Activated T-helper 1 cell treated with anti-CD3 and anti-CD28 coated beads, Interleukin-2, amount 50 U/mL, for 16 hours (primary cell): ENCODE results near the gene BEX2.
"Not testable (repeated sequence)": the region's sequence is repeated elsewhere in the genome, so short reads cannot be mapped to it uniquely, and the experiment has no call there.

Source experiments
- DNase-seq, 2 donors: peaks; one replicate each; pipeline ENCODE4 v3.0.0-alpha.2; 2020; ENCODE audit warnings: low read depth in 1 of 2, low spot score in 1 of 2

Gene BEX2

GRCh38 chrX:103310555-103311398, at the start of gene BEX2:
Gene BEX2, minus strand, starts transcription at chrX:103310990. Its CDS starts 1,014 bp downstream, at chrX:103309976.
- DNase-seq = peak; percentile 64 to 69

GRCh38 chrX:103360092-103360491, 49.3 kb upstream of the BEX2 start:
- no peak for DNase-seq

DNA sequence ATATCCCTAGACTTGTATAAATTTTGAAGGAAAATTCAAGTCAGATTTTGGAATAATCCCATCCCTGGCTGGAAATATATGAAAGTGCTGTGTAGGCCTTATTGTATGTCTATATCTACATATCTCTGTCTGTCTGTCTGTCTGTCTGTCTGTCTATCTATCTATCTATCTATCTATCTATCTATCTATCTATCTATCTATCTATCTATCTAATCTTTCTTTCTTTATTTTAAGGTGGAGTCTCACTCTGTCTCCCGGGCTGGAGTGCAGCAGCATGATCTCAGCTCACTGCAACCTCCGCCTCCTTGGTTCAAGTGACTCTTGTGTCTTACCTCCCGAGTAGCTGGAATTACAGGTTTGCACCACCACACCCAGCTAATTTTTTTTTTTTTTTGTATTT, 48.8 kb upstream of the BEX2 start:
- DNase-seq = not testable (repeated sequence)

DNA sequence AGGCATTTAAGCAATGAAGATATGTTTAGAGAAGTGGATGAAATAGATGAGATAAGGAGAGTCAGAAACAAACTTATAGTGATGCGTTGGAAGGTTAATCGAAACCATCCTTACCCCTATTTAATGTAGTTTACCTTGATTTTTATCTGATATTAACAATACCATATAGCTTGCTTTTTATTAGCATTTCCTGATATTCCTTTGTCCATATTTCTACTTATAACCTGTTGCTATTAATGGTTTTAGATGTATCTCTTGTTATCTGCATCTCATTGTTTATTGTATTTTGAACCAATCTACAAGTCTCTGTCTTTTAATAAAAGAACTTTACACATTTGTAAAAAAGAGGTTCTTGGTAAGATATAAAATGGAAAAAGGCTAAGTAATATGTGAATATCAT, 47.1 kb upstream of the BEX2 start:
- DNase-seq = no peak

- no peak for DNase-seq
Measured at GRCh38 chrX:103356858-103357257, 46.1 kb upstream of the BEX2 start.

- no peak for DNase-seq
Measured at GRCh38 chrX:103356130-103356798, 45.5 kb upstream of the BEX2 start, which contains the start of gene TCEAL9. Gene TCEAL9, plus strand, starts transcription at chrX:103356506. Its CDS starts 1,179 bp downstream, at chrX:103357685.

GRCh38 chrX:103347682-103348397, 37.0 kb upstream of the BEX2 start:
- DNase-seq = no peak

DNA sequence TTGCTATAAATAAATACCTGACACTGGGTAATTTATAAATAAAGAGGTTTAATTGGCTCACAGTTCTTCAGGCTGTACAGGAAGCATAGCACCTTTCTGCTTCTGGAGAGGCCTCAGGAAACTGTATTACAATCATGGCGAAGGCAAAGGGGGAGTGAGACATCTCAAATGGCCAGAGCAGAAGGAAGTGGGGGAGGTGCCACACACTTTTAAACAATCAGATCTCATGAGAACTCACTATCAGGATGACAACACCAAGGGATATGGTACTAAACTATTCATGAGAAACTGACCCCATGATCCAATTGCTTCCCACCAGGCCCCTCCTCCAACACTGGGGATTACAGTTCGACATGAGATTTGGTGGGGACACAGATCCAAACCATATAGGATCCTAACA, 33.8 kb upstream of the BEX2 start:
- DNase-seq = no peak

DNA sequence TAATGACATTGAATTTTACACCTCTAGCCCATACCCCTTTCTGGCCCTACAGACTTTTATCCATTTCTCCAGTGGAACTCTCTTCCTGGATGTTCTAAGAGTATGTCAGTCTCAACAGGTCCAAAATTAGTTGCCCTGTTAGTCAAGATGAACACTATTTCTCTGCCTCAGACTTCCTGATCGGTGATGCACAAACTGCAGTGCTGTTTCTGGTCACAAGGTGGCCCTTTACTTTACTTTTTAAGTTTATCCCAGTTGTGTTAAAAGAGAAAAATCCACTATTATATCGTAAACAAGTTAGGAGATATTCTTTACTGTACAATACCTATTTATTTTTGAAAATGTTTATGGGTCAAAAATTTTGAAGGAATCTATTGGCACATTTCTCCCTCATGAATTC, 32.3 kb upstream of the BEX2 start:
- no peak for DNase-seq

GRCh38 chrX:103338663-103339062, 27.9 kb upstream of the BEX2 start:
- no peak for DNase-seq

DNA sequence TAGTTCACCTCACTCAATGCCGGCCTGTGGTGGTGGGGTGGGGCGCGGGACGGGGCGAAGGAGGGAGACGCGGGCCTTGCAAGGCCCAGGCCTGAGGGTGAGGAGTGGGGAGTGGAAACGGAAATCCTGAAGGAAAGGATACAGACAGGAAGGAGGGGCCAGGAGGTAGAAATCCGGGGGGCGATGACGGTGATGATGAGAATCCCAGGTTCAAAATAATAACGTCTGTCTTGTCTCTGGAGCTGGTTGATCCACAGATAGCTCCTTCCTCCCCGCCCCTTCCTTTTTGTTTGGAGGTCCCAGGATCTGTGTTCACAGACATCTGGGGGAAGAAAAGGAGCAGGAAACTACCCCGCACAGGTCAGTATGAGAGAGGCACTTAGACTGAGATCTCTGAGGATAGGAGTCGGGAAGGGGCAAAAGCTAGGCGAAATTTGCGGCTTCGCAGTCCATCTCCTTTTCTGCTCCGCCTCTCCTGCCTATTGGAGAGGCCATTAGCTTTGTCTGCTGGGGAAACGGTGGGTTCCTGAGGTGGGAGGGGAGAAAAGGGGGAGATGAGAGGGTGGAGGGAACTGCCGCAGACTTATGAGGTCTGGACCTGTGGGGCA, 20.0 kb upstream of the BEX2 start:
- no peak for DNase-seq

DNA sequence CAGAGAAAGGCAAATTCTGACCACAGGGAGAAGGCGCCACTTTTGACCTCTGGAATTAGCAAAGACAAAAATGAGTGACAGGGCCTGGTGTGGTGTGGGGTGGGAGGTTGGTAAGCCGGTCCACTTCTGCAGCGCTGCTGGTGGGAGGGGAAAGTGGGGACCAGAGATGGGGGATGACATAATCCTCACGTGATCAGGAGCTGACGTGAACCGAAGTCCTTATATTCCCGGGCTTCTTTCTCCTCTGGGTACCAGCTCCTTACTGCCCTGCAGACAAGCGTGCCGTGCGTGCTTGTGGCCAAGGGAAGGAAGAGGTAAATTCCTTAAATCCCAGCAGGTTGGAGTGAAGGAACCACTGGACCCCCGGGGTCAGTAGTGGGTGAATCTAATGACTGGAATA, 19.2 kb upstream of the BEX2 start, which contains the start of gene TCEAL7:
TSS of gene TCEAL7 (plus strand) at position 249 of the 400 bp plus-strand sequence. CDS start 1,165 bp downstream, outside the sequence.
- DNase-seq = no peak

- DNase-seq = no peak
Measured at GRCh38 chrX:103311399-103311780, 600 bp upstream of the BEX2 start.

GRCh38 chrX:103309860-103310554, 783 bp downstream of the BEX2 start:
- DNase-seq = no peak

GRCh38 chrX:103305666-103306065, 5.1 kb downstream of the BEX2 start:
- not testable (repeated sequence) for DNase-seq

DNA sequence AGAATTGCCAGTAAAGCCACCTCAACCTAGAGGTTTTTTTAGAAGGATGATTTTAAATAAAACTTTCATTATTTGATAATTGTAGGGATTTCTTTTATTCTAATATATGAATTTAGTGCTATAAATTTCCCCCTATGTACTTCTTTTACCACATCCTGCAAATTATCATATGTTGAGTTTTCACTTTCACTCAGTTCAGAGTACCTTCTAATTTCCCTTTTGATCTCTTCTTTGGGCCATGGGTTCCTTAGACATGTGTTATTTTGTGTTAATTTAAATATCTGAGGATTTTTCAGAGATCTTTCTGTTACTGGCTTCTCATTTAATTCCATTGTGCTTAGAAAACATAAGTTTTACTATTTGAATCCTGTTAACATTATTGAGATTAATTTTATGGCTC, 6.1 kb downstream of the BEX2 start:
- no peak for DNase-seq

DNA sequence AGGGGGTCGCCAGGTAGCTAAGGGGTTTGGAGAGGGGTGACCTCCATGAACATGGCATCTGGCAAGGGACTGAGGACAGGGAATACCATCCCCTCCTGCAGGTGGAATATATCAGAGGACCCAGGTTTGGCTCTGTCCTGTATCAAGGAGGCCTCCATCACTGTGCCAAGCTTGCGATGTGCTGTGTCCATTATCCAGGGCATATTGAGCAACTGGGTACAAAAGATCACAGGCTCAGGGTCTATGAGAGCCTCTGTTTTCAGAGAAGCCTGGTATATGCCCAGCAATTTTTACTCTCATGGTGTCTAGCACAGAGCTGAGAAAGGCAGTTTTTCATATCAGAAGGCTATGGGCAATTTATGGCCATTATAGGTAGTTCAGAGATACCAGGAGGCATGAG, 17.7 kb downstream of the BEX2 start:
- DNase-seq = no peak

GRCh38 chrX:103279624-103280023, 31.2 kb downstream of the BEX2 start:
- no peak for DNase-seq

DNA sequence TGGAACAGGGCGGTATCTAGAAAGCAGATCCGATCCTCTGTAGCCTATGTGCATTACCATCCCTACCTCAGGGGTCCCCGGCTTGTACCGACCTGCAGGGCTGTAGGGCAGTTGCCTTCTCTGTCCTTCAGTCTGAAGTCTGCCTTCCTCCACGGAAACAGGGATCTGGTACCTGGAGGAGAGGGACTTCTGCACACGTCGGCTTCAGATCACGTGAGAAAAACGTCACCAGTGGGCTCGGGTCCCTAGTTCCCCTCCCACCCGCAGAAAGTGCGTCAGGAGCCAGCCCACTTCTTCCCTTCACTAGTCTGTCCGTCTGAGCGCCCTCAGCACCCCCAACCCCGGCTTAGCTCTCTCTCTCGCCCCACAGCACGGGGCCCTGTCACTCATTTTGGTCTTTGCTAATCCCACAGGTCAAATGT, 34.2 kb downstream of the BEX2 start, which contains the start of gene TCEAL5:
TSS of gene TCEAL5 (minus strand) at position 170 of the 422 bp plus-strand sequence. CDS start 2,187 bp downstream, outside the sequence.
- DNase-seq = no peak

DNA sequence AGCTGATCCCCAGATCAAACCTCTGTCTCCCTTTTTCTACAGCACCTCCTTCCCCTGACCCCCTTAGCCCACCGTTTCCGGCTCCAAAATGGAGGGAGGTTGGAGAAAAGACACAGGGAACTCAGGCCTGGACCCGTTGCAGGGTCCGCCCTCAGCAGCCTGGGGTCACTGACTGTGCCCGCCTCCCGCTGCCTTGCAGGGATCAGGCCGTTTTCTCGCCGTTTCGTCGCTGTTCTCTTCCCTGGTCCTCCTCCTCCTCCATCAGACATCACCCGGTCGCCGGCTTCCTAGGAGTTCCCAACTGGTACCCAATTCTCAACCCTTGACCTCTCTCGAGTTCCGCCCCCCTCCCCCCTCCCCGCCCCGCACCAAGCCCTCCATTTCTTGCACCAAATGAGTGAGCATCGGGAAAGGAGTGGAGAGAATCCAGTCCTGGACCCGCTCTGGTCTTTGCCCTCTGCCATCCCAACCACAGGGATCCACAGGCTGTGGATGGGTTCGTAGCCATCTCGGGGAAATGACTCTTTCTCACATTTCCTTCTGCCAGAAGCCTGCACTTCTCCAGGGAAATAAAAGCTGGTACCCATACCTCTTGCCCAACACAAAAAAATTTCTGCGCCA, 34.7 kb downstream of the BEX2 start:
- DNase-seq = no peak
